ENCODE measurements around the gene DLX3.

DLX3 gene

GRCh38 chr17:49992191-49992932, 2.7 kb downstream of the DLX3 start:
- DNase-seq (ENCODE audit: low spot score), result no peak

GRCh38 chr17:49991409-49991808, 3.6 kb downstream of the DLX3 start:
- DNase-seq (ENCODE audit: low spot score), result no peak

DNA sequence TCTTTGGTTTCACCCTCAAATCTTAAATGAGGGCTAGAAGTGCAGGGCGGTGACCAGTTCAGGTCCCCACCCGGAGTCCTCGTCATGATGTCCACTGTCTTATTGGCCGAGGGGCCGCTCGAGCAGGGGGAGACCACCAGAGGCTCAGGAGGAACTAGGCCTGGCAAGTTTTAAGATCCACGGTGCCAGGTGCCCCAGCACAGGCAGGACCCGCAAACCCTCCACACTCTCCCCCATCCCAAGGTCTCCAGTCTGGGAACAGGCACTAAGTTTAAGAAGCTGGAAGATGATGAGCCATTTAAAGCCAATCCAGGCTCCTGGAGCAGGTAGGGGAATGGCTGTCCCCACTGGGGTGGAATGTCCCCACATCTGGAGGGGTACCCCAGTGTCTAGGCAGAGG, 4.1 kb downstream of the DLX3 start:
- no peak for DNase-seq (ENCODE audit: low spot score)

DNA sequence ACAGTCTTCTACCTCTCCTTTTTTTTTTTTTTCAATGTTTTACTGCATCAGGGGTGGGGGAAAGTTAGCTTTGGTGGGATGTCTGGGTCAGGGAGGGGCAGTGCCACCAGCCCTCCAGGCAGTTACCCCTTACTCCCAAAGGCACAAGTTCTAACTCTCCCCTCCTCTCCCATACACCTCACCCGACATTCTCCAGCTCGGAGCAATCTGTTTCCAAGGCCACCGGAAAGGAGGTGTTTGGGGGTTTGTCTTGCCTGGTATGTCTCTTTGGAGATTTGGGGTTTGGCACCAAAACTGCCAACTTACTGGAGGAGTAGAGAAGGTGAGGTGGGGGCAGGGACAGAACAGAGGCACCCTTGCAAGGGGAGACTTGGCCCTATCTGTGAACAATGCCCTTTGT, 4.7 kb downstream of the DLX3 start:
- DNase-seq (ENCODE audit: low spot score), result no peak

DNA sequence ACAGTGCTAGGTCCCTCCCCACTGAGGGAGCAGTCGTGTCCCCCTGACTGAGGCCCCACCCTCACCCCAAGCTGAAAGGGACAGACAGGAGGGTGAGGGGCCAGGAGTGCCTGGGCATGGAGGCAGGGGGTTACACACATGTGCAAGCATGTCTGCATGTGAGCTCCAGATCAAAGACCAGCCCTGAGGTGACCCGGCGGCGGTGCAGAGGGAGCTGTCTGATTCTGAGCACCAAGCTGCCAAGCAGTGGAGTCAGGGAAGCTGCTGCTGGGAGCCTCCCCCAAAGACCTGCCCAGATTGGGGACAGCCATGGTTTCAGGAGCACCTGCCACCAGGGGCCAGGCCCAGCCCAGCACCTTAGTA, 5.5 kb downstream of the DLX3 start:
- DNase-seq (ENCODE audit: low spot score), result no peak

DNA sequence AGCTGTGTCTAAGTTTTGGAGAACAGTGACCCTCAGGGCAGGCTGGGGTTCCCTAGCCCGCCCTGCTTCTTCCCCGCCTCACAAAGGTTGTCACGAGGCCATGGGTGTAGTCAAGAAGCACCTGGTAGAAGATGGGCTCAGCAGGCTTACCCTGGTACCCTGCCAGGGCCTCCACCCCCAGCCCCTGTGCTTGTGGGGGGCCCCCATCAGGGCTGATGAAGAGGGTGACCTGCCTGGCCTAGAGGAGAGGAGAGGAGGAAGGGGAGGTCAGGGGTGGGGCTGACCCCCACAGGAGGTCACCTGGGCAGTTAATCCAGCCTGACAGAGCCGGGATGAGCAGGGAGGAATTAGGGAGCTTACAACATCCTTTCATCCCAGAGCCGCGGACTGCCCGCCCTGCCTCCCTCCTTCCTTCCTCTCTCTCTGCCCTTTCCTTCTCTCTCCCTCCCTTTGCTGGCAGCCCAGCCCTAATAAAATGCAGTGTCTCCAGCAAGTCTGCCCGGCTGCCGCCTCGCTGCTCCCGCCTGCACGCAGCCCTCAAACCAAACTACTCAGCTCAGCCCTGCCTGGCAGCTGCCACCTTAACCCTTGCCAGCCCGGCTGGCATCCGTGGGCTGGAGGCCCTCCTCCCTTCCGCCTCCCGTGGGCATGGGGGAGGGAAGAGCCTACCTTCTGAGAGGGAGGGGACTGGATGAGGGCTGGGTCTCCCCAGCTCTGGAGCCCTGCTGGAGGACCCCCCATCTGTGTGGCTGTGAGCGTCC, 7.2 kb downstream of the DLX3 start:
- no peak for DNase-seq (ENCODE audit: low spot score)

DNA sequence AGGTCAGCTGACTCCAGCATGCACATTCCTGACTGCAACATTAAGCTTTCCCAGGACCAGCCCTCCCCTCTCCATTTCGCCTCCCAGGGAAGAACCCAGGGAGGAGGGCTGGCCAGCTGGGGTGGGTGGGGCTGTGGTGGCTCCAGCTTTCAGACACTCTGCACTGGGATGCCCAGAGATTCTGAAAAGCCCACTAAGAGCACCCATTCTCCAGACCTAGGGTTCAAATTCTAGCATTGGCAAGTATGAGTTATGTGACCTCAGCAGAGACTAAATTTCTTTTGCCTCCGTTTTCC, 7.8 kb downstream of the DLX3 start:
- no peak for DNase-seq (ENCODE audit: low spot score)

GRCh38 chr17:49986396-49987289, 8.4 kb downstream of the DLX3 start:
- no peak for DNase-seq (ENCODE audit: low spot score)

DNA sequence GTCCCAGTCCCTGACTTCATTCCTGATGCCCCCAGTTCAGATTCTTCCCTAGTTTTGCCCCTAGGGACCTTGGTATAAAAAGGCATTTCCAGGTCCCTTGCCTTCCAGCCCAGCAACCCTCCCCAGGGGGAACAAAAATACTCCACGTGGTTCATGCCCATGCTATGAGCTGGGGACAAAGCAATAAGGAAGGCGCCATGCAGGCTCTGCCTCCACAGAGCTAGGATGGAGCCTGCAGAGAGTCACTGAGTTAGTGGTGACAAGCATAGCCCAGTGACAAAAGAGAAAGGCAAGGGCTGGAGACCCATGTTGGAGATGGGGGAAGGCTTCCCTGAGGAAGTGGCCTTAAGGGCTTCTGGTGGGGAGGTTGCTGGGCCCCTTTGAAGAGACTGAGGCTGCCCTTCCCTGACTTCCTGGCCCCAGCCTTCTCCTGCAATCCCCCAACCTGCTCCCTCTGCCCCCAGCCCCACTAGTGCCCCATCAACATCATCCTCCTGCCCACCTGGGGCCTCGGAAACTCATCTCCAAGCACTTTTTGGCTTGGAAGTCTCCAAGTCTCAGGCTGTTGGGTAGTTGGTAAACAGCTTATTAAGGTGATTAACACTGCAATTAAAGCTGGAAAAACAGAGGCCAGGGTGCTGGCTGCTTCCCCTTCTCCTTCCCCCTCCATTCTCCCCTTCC, 9.6 kb downstream of the DLX3 start:
- DNase-seq (ENCODE audit: low spot score), result no peak

GRCh38 chr17:49984776-49985175, 10.2 kb downstream of the DLX3 start:
- DNase-seq (ENCODE audit: low spot score), result no peak

GRCh38 chr17:49984283-49984682, 10.7 kb downstream of the DLX3 start:
- no peak for DNase-seq (ENCODE audit: low spot score)

- no peak for DNase-seq (ENCODE audit: low spot score)
Observed at GRCh38 chr17:49980703-49981197, 14.3 kb downstream of the DLX3 start.

GRCh38 chr17:49979748-49980479, 15.1 kb downstream of the DLX3 start:
- no peak for DNase-seq (ENCODE audit: low spot score)

DNA sequence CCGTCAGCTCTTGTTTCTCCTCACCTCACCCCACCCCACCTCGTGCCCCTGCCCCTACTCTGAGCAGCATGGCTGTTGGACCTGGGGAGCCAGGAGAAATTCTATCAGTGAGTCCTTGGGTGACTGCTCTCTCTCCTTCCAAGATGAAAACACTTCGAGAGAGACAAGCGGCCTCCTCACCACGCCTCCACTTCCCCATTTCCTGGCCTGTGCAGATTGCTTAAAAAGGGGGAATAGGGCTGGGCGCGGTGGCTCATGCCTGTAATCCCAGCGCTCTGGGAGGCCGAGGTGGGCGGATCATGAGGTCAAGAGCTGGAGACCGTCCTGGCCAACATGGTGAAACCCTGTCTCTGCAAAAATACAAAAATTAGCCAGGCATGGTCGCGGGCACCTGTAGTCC, 16.5 kb downstream of the DLX3 start:
- DNase-seq (ENCODE audit: low spot score), result no peak

DNA sequence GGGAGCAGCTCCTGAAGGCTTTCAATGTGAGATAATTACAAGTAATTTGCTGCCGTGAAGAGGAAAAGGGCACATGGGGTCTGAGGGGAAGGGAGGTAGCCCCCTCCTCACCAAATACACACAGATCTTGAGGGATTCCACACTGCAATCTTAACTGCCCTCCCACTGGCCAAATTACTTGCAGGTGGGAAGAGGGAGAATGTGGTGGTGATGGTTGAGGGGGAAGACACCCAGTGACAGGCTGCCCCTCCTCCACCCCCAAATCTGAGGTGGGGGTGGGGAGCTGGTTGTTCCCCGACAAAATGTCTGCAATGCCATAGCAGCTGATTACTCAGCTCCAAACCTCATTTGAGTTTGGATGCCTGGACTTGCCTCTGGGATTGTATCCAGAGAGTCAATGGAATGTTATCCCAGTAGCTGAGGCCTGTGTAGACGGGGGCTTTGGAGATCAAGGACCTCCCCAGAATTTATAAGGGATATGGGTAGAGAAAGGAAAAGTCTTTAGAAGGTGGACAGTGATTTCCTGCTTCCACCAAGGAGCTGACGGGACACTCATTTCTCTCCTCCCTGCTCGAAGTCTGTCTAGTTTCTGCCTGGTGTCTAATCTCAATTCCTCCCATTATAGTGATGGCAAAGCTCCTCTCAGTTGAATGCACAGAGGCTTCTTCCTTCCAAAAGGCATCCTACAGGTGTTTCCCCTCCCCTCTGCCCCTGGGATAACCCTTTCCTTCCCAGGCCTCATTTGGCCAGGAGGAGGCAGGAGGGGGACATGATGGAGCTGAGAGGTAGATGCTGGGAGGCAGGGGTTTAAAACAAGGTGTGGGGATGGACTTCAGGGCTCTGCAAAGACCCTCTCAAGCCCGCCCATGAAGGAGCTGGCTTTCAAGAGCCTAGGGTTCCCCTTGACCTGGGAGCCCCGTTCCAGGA, 17.3 kb downstream of the DLX3 start:
- DNase-seq (ENCODE audit: low spot score), result no peak

DNA sequence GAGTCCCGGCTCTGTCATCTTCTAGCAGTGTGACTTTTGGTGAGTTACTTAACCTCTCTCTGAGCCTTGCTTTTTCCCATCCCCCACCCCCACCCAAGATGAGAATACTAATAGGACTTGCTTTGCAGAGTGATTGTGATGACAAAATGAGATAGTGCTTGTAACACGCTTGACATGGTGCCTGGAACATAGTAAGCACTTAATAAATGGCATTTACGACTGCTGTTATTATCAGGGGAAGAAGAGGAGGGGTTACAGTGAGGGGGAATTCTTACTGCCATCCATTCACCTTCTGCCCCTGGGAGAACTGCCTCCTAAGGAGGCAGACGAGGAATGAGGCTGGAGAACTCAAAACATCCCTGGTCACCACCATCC, 18.2 kb downstream of the DLX3 start:
- no peak for DNase-seq (ENCODE audit: low spot score)

GRCh38 chr17:49976163-49976827, 18.7 kb downstream of the DLX3 start:
- DNase-seq (ENCODE audit: low spot score), result no peak

- DNase-seq (ENCODE audit: low spot score), result no peak
Observed at GRCh38 chr17:49975531-49975930, 19.5 kb downstream of the DLX3 start.

DNA sequence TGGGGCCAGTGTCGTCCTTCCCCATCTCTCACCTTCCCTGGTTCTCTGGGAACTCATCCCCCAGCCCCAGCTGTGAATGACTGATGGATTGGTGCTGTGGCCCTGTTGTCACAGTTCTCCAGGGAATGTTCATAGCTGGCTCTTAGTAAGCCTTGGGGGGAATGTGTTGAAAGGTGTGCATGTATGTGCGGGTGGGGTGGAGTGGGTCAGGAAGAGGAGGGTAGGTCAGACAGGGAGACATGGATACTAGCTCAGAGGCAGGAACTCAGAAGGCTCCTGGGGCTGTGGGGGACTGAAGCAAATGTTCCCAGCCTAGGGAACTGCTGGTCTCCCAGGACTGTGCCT, 21.8 kb downstream of the DLX3 start:
- DNase-seq (ENCODE audit: low spot score), result no peak

Measured in putamen (tissue), 1 donor.